Neural cell (in vitro differentiated cells): Measurements from ENCODE around the gene GRM5. TPM values are rescaled to one million over a fixed set of nuclear protein-coding genes. Genes with fewer than 3 reads are reported as not detected.

Experiments used
- H2AFZ ChIP-seq: fragments of 200-600, 300-800 bp; sonication (generic), shearing (Covaris generic); 2 replicates; pipeline ENCODE4 v1.6.0; 2014; ENCODE audit warnings: low read depth, mild to moderate bottlenecking, antibody characterized with exemption, low read length, moderate library complexity
- H3F3A ChIP-seq: fragments of 200-600 bp; shearing (Covaris generic); 2 replicates; pipeline ENCODE4 v1.6.1; 2016; ENCODE audit warnings: mild to moderate bottlenecking, moderate library complexity, mixed read lengths, antibody characterized with exemption, low read length; ENCODE audit not compliant: insufficient read depth, poor library complexity, severe bottlenecking
- H3K27ac ChIP-seq: fragments of 200-600, 300-800 bp; sonication (generic), shearing (Covaris generic); 2 replicates; pipeline ENCODE4 v1.5.1; 2014; ENCODE audit warnings: mild to moderate bottlenecking, low read length, moderate library complexity
- H3K27me3 ChIP-seq: fragments of 300-800, 200-600 bp; sonication (generic), shearing (Covaris generic); 2 replicates; pipeline ENCODE4 v1.6.0; 2014; ENCODE audit warnings: mild to moderate bottlenecking, low read depth, low read length, moderate library complexity; ENCODE audit not compliant: insufficient read depth
- H3K36me3 ChIP-seq: fragments of 300-800, 200-600 bp; sonication (generic), shearing (Covaris generic); 2 replicates; pipeline ENCODE4 v1.5.1; 2014; ENCODE audit warnings: mild to moderate bottlenecking, antibody characterized with exemption, low read length, moderate library complexity; ENCODE audit not compliant: insufficient read depth
- H3K4me2 ChIP-seq: fragments of 300-800, 200-600 bp; sonication (generic), shearing (Covaris generic); 2 replicates; pipeline ENCODE4 v1.6.0; 2014; ENCODE audit warnings: mild to moderate bottlenecking, low read length
- H3K4me3 ChIP-seq: fragments of 300-800, 200-600 bp; sonication (generic), shearing (Covaris generic); 2 replicates; pipeline ENCODE4 v1.5.1; 2014; ENCODE audit warnings: mild to moderate bottlenecking, low read length, moderate library complexity
- H3K79me2 ChIP-seq: fragments of 200-600 bp; shearing (Covaris generic); replicated peaks from 2 replicates; pipeline ENCODE4 v1.6.0; 2014; ENCODE audit warnings: mild to moderate bottlenecking, low read length, moderate library complexity; ENCODE audit not compliant: insufficient read depth
- H3K9ac ChIP-seq: fragments of 300-800, 200-600 bp; sonication (generic), shearing (Covaris generic); 2 replicates; pipeline ENCODE4 v1.6.1; 2016; ENCODE audit warnings: mild to moderate bottlenecking, low read length, mixed read lengths
- H3K9me2 ChIP-seq: fragments of 200-600 bp; shearing (Covaris generic); 2 replicates; pipeline ENCODE4 v1.6.1; 2016; ENCODE audit warnings: mild to moderate bottlenecking, low read length, mixed read lengths; ENCODE audit not compliant: insufficient read depth
- H3K9me3 ChIP-seq: fragments of 200-600, 300-800 bp; sonication (generic), shearing (Covaris generic); 2 replicates; pipeline ENCODE4 v1.6.1; 2016; ENCODE audit warnings: mild to moderate bottlenecking, mixed run types, low read length, moderate library complexity, mixed read lengths
- H4K20me1 ChIP-seq: fragments of 200-600 bp; shearing (Covaris generic); 2 replicates; pipeline ENCODE4 v1.6.1; 2016; ENCODE audit warnings: mild to moderate bottlenecking, mixed run types; ENCODE audit not compliant: insufficient read depth
- EP300 ChIP-seq: fragments of 450-650 bp; conservative IDR thresholded peaks from 2 replicates; pipeline ENCODE4 v1.6.1; 2014; ENCODE audit warnings: antibody characterized with exemption, mild to moderate bottlenecking, moderate library complexity; ENCODE audit not compliant: poor library complexity, severe bottlenecking
- EZH2 ChIP-seq: fragments of 200-600, 300-800 bp; shearing (Covaris generic), sonication (generic); IDR thresholded peaks from 2 replicates; pipeline ENCODE4 v1.6.1; 2014; ENCODE audit warnings: antibody characterized with exemption, low read length, borderline replicate concordance, mild to moderate bottlenecking; ENCODE audit not compliant: insufficient read depth, poor library complexity, severe bottlenecking
- MXI1 ChIP-seq: fragments of 450-650 bp; conservative IDR thresholded peaks from 2 replicates; pipeline ENCODE4 v1.6.1; 2014; ENCODE audit warnings: antibody characterized with exemption, mild to moderate bottlenecking; ENCODE audit not compliant: poor library complexity, severe bottlenecking
- POLR2AphosphoS5 ChIP-seq: IDR thresholded peaks from 2 replicates; pipeline ENCODE4 v1.6.1; 2012
- RAD21 ChIP-seq: fragments of 450-650 bp; conservative IDR thresholded peaks from 2 replicates; pipeline ENCODE4 v1.6.1; 2014; ENCODE audit warnings: antibody characterized with exemption, mild to moderate bottlenecking, moderate library complexity
- SMC3 ChIP-seq: fragments of 450-650 bp; conservative IDR thresholded peaks from 2 replicates; pipeline ENCODE4 v1.6.1; 2014; ENCODE audit warnings: antibody characterized with exemption, mild to moderate bottlenecking, moderate library complexity; ENCODE audit not compliant: poor library complexity
- TAF1 ChIP-seq: IDR thresholded peaks from 2 replicates; pipeline ENCODE4 v1.6.1; 2012; ENCODE audit warnings: low read depth
- polyA plus RNA-seq: library from polyadenylated mRNA; depleted of rRNA; stranded (reverse); fragments of >200 nt; gene quantifications from 2 replicates; pipeline ENCODE4 v1.2.3, GENCODE V29; 2014
- TF ChIP-seq, protein P1 (sequence below): IDR thresholded peaks from 2 replicates; pipeline ENCODE4 v1.6.1; 2012; ENCODE audit warnings: borderline replicate concordance
- TF ChIP-seq, protein P2 (sequence below): fragments of 450-650 bp; IDR thresholded peaks from 2 replicates; pipeline ENCODE4 v1.5.1; 2014; ENCODE audit warnings: antibody characterized with exemption, mild to moderate bottlenecking, moderate library complexity; ENCODE audit not compliant: poor library complexity, severe bottlenecking

The GRM5 gene
- polyA plus RNA-seq, 1 donor from 2014 or later = 11.8 TPM

GRCh38 chr11:88594274-88594950 lies 471.4 kb downstream of the GRM5 start:
- H3K4me2 ChIP-seq = no peak overlapping the region
- no peaks in the 10 kb centered on the region for H4K20me1 ChIP-seq
- H3K9me2 ChIP-seq = no peaks in the 10 kb centered on the region
- H3K79me2 ChIP-seq = no peaks in the 10 kb centered on the region
- no peaks in the 10 kb centered on the region for H3K9me3 ChIP-seq
- H2AFZ ChIP-seq = no peak overlapping the region
- H3K27ac ChIP-seq = no peak overlapping the region
- H3F3A ChIP-seq = no peaks in the 10 kb centered on the region
- no peaks in the 10 kb centered on the region for H3K36me3 ChIP-seq
- TF ChIP-seq, protein P1, sequence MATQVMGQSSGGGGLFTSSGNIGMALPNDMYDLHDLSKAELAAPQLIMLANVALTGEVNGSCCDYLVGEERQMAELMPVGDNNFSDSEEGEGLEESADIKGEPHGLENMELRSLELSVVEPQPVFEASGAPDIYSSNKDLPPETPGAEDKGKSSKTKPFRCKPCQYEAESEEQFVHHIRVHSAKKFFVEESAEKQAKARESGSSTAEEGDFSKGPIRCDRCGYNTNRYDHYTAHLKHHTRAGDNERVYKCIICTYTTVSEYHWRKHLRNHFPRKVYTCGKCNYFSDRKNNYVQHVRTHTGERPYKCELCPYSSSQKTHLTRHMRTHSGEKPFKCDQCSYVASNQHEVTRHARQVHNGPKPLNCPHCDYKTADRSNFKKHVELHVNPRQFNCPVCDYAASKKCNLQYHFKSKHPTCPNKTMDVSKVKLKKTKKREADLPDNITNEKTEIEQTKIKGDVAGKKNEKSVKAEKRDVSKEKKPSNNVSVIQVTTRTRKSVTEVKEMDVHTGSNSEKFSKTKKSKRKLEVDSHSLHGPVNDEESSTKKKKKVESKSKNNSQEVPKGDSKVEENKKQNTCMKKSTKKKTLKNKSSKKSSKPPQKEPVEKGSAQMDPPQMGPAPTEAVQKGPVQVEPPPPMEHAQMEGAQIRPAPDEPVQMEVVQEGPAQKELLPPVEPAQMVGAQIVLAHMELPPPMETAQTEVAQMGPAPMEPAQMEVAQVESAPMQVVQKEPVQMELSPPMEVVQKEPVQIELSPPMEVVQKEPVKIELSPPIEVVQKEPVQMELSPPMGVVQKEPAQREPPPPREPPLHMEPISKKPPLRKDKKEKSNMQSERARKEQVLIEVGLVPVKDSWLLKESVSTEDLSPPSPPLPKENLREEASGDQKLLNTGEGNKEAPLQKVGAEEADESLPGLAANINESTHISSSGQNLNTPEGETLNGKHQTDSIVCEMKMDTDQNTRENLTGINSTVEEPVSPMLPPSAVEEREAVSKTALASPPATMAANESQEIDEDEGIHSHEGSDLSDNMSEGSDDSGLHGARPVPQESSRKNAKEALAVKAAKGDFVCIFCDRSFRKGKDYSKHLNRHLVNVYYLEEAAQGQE = no peak
- no peak overlapping the region for H3K9ac ChIP-seq
- H3K27me3 ChIP-seq = no peaks in the 10 kb centered on the region
- H3K4me3 ChIP-seq = no peak overlapping the region

DNA sequence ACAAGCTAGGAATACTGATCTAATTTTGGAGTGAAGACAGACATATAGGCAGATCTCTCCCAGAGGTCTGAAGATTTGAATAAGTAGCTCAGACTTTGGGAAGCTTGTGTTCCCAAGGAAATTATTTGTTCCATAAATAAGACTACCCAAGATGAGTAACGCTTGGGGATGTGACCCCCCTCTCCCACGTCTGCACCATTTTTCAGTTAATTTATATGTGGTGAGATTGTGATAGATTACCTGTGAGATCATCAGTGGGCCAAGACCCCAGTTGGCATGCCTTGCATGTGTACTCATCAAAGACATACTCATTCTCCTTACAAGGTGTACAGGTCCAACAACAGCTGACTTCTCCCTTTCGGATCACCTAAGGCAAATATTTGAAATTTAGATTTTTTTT lies 475.4 kb downstream of the GRM5 start:
- H3K9me3 ChIP-seq = no peaks in the 10 kb centered on the region
- H3K4me2 ChIP-seq = no peak overlapping the region
- H3K79me2 ChIP-seq = no peaks in the 10 kb centered on the region
- H2AFZ ChIP-seq = no peak overlapping the region
- no peak overlapping the region for H3K27ac ChIP-seq
- H3K9me2 ChIP-seq = no peaks in the 10 kb centered on the region
- no peaks in the 10 kb centered on the region for H4K20me1 ChIP-seq
- no peak overlapping the region for H3K4me3 ChIP-seq
- no peaks in the 10 kb centered on the region for H3K36me3 ChIP-seq
- TF ChIP-seq MXI1 (no peak), RAD21 (no peak), SMC3 (no peak), EZH2 (no peak), POLR2AphosphoS5 (no peak), TAF1 (no peak), EP300 (no peak)
- TF ChIP-seq, protein P2, sequence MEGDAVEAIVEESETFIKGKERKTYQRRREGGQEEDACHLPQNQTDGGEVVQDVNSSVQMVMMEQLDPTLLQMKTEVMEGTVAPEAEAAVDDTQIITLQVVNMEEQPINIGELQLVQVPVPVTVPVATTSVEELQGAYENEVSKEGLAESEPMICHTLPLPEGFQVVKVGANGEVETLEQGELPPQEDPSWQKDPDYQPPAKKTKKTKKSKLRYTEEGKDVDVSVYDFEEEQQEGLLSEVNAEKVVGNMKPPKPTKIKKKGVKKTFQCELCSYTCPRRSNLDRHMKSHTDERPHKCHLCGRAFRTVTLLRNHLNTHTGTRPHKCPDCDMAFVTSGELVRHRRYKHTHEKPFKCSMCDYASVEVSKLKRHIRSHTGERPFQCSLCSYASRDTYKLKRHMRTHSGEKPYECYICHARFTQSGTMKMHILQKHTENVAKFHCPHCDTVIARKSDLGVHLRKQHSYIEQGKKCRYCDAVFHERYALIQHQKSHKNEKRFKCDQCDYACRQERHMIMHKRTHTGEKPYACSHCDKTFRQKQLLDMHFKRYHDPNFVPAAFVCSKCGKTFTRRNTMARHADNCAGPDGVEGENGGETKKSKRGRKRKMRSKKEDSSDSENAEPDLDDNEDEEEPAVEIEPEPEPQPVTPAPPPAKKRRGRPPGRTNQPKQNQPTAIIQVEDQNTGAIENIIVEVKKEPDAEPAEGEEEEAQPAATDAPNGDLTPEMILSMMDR = no peak
- TF ChIP-seq, protein P1 = no peak
- H3K9ac ChIP-seq = no peak overlapping the region
- H3F3A ChIP-seq = no peaks in the 10 kb centered on the region
- no peaks in the 10 kb centered on the region for H3K27me3 ChIP-seq
